Hepatocyte (in vitro differentiated cells): ENCODE results near the gene GAD1.

Experiments used
- EZH2 ChIP-seq: fragments of 200-600 bp; sonication (generic); IDR thresholded peaks from 2 replicates; pipeline ENCODE4 v1.6.1; 2016; ENCODE audit warnings: antibody characterized with exemption, mild to moderate bottlenecking, borderline replicate concordance
- TF ChIP-seq, protein P1 (sequence below): fragments of 200-600 bp; sonication (generic); IDR thresholded peaks from 2 replicates; pipeline ENCODE4 v1.5.1; 2016; ENCODE audit warnings: antibody characterized with exemption, mild to moderate bottlenecking; ENCODE audit not compliant: poor library complexity

DNA sequence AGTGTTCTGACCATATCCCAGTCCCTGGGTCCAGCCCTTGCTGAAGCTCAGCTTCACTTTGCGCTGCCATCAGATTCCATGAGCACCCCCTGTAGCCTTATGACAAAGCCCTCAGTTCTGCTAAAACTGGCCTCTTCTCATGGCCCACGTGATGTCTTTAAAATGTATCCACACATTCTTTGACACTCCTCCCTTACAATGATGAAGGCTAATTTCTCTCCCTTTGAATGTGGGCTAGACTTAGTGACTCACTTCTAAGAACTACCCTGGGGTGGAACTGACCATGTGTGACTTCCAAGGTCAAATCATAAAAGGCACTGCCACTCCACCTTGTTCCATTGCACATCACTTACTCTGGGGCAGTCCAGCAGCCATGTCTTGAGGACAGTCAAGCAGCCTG, 67.0 kb downstream of the GAD1 start:
- TF ChIP-seq, protein P1, sequence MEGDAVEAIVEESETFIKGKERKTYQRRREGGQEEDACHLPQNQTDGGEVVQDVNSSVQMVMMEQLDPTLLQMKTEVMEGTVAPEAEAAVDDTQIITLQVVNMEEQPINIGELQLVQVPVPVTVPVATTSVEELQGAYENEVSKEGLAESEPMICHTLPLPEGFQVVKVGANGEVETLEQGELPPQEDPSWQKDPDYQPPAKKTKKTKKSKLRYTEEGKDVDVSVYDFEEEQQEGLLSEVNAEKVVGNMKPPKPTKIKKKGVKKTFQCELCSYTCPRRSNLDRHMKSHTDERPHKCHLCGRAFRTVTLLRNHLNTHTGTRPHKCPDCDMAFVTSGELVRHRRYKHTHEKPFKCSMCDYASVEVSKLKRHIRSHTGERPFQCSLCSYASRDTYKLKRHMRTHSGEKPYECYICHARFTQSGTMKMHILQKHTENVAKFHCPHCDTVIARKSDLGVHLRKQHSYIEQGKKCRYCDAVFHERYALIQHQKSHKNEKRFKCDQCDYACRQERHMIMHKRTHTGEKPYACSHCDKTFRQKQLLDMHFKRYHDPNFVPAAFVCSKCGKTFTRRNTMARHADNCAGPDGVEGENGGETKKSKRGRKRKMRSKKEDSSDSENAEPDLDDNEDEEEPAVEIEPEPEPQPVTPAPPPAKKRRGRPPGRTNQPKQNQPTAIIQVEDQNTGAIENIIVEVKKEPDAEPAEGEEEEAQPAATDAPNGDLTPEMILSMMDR, result no peak
- no peak for TF ChIP-seq EZH2
